Stomach (tissue), 4 donors: ENCODE data around the gene DYSF.

Experiments
- POLR2A ChIP-seq, 4 donors: fragments of 450-650 bp; IDR thresholded peaks; one replicate each; pipeline ENCODE4 v1.6.1; 2016; ENCODE audit warnings: antibody characterized with exemption in 4 of 4, control low read depth in 2 of 4, mild to moderate bottlenecking in 1 of 4, moderate library complexity in 1 of 4
- TF ChIP-seq, protein P1 (sequence below), 7 experiments: fragments of 450-650 bp in 4 of 7; fragments of 200-600 bp in 3 of 7; sonication (generic) in 3 of 7; IDR thresholded peaks; one replicate each; pipeline ENCODE4 v1.5.1; 2016 to 2019; ENCODE audit warnings: antibody characterized with exemption in 7 of 7, control low read depth in 2 of 7, mild to moderate bottlenecking in 1 of 7

DNA sequence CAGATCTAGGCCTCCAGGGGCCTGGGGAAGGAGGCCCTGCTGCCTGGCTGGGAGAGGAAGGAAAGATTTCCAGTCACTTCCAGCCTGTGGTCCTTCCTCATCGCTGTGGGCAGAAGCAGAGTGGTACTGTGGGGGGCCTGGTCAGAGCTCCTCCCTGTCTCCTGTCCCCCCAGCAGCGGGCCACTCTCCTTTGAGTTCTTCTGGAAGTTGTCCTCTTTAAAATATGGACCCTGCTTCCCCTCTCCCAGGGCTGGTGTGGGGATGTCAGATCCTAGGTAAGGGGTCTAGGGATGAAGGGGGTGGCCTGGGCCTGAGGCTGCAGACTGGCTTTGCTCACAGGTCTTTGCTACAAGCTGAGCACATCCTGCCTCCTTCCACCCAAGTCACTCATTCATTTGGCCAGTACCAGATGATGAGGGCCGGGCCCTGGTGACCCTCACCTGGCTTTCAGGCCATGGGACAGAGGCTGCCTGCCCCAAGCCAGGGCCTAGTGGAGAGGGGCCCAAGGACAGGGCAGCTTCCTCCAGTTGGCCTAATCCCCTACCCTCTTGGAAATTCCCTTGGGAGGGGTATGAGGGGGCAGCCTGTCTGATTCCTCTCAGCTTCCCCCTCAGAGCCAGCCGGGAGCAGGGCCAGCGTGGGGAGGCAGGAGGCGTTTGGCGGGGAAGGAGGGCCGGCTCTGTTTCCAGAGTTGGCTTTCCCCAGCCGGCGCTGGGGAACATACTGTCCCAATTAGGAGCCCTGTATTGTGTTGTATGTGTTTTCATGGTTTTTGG is 231.9 kb downstream of the DYSF start:
- no peak for TF ChIP-seq POLR2A (IDR thresholded peaks at IDR 0.05)
- TF ChIP-seq, protein P1, sequence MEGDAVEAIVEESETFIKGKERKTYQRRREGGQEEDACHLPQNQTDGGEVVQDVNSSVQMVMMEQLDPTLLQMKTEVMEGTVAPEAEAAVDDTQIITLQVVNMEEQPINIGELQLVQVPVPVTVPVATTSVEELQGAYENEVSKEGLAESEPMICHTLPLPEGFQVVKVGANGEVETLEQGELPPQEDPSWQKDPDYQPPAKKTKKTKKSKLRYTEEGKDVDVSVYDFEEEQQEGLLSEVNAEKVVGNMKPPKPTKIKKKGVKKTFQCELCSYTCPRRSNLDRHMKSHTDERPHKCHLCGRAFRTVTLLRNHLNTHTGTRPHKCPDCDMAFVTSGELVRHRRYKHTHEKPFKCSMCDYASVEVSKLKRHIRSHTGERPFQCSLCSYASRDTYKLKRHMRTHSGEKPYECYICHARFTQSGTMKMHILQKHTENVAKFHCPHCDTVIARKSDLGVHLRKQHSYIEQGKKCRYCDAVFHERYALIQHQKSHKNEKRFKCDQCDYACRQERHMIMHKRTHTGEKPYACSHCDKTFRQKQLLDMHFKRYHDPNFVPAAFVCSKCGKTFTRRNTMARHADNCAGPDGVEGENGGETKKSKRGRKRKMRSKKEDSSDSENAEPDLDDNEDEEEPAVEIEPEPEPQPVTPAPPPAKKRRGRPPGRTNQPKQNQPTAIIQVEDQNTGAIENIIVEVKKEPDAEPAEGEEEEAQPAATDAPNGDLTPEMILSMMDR (IDR thresholded peaks at IDR 0.05), result no peak
